ENCODE results near the gene SCN11A.

The SCN11A gene

GRCh38 chr3:39051649-39052561 is at the start of gene SCN11A, which contains the start of gene WDR48:
SCN11A (minus strand) TSS chr3:39051944; CDS start chr3:38950362, 101,582 bp downstream.
WDR48 (plus strand) TSS chr3:39052016; CDS start chr3:39052026, 10 bp downstream.
- DNase-seq (ENCODE audit: low read depth): peak; percentile 81

- no peak for DNase-seq (ENCODE audit: low read depth)
Observed at GRCh38 chr3:39101022-39101689, 49.4 kb upstream of the SCN11A start.

GRCh38 chr3:39100500-39100886 is 48.7 kb upstream of the SCN11A start:
- DNase-seq (ENCODE audit: low read depth): no peak

- DNase-seq (ENCODE audit: low read depth): no peak
Observed at GRCh38 chr3:39099738-39100499, 48.2 kb upstream of the SCN11A start.

- DNase-seq (ENCODE audit: low read depth): no peak
Observed at GRCh38 chr3:39099242-39099641, 47.5 kb upstream of the SCN11A start.

GRCh38 chr3:39098473-39099000 is 46.8 kb upstream of the SCN11A start:
- DNase-seq (ENCODE audit: low read depth): no peak

GRCh38 chr3:39097716-39098472 is 46.1 kb upstream of the SCN11A start:
- DNase-seq (ENCODE audit: low read depth): no peak

GRCh38 chr3:39096775-39097174 is 45.0 kb upstream of the SCN11A start:
- DNase-seq (ENCODE audit: low read depth): no peak

GRCh38 chr3:39095778-39096177 is 44.0 kb upstream of the SCN11A start:
- DNase-seq (ENCODE audit: low read depth): no peak

- DNase-seq (ENCODE audit: low read depth): no peak
Observed at GRCh38 chr3:39094851-39095677, 43.3 kb upstream of the SCN11A start.

GRCh38 chr3:39090922-39091321 is 39.2 kb upstream of the SCN11A start:
- no peak for DNase-seq (ENCODE audit: low read depth)

- no peak for DNase-seq (ENCODE audit: low read depth)
Observed at GRCh38 chr3:39088889-39089288, 37.1 kb upstream of the SCN11A start.

GRCh38 chr3:39088456-39088855 is 36.7 kb upstream of the SCN11A start:
- DNase-seq (ENCODE audit: low read depth): no peak

GRCh38 chr3:39086144-39086543 is 34.4 kb upstream of the SCN11A start:
- no peak for DNase-seq (ENCODE audit: low read depth)

- no peak for DNase-seq (ENCODE audit: low read depth)
Observed at GRCh38 chr3:39082666-39083313, 31.0 kb upstream of the SCN11A start.

GRCh38 chr3:39080026-39080425 is 28.3 kb upstream of the SCN11A start:
- no peak for DNase-seq (ENCODE audit: low read depth)

GRCh38 chr3:39079530-39079929 is 27.8 kb upstream of the SCN11A start:
- no peak for DNase-seq (ENCODE audit: low read depth)

- DNase-seq (ENCODE audit: low read depth): no peak
Observed at GRCh38 chr3:39075910-39076309, 24.2 kb upstream of the SCN11A start.

- DNase-seq (ENCODE audit: low read depth): no peak
Observed at GRCh38 chr3:39068556-39068955, 16.8 kb upstream of the SCN11A start.

GRCh38 chr3:39067286-39067685 is 15.5 kb upstream of the SCN11A start:
- DNase-seq (ENCODE audit: low read depth): no peak
